Dendritic cell treated with granulocyte-macrophage colony-stimulating factor and Interleukin-4, amounts not matched to agents 40 ng/mL and 50 ng/mL, for 4 days (primary cell): ENCODE results near the gene IL27RA.
"Not testable (repeated sequence)": the region's sequence is repeated elsewhere in the genome, so short reads cannot be mapped to it uniquely, and the experiment has no call there.

ENCODE experiments used
- H3K27ac Mint-ChIP-seq: one replicate; pipeline ENCODE4 v1.8.0; 2022; ENCODE audit warnings: mild to moderate bottlenecking, mixed read lengths
- H3K27me3 Mint-ChIP-seq: one replicate; pipeline ENCODE4 v1.8.0; 2022; ENCODE audit warnings: mild to moderate bottlenecking, mixed read lengths
- H3K36me3 Mint-ChIP-seq: one replicate; pipeline ENCODE4 v1.8.0; 2022; ENCODE audit warnings: low read depth, mixed read lengths
- H3K4me1 Mint-ChIP-seq: one replicate; pipeline ENCODE4 v1.8.0; 2022; ENCODE audit warnings: low read depth, mixed read lengths
- H3K4me3 Mint-ChIP-seq: one replicate; pipeline ENCODE4 v1.8.0; 2022; ENCODE audit warnings: mild to moderate bottlenecking, moderate library complexity, mixed read lengths
- H3K9me3 Mint-ChIP-seq: one replicate; pipeline ENCODE4 v1.8.0; 2022; ENCODE audit warnings: mixed read lengths
- intact Hi-C: fragments of 100-400 bp; cut with micrococcal nuclease; formaldehyde crosslinking; loops from one replicate; pipeline ENCODE4 v1.15.0; 2022

The IL27RA gene

DNA sequence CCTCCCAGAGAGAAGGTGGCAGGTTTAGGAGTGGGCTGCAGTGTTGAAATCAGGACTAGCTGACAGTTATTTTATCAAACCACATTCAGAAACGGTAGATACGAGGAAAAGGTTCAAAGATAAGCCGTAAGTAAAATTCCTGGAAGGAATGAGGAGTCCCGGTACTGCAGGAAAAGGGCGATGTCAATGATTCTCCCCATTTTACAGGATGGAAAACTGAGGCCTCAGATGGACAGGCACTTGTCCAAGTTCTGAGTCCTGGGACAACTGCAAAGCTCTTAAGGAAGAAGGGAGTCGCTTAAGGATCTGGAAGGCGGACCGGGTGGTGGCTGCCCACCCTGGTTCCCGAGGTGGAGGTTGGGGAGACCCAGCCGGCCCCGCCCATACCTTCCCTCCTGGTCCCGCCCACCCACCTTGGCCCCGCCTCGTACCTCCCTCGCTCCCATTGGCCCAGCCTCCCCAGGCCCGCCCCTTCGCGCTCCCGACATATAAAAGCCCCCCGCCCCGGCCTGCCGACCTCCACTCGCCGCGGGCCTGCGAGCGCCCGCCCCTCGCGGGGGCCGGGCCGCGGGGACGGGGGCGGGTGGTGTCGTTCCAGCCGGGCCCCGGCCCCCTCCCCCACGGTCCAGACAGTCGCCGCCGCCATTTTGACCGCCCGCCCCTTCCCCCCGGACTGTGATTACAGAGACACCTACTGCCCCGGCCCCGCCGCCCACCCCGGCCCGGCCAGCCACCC, 26.0 kb upstream of the IL27RA start:
- intact Hi-C loops = loop anchor here (1.0 to 5.0 kb wide), 5 partner anchors 17 to 53 kb away; partner anchors contain the start of gene DCAF15
- Mint-ChIP-seq H3K4me1 (peaks cover 63% of the 10 kb centered on the region), H3K27ac (peak overlapping the region; percentile 100), H3K9me3 (no peaks in the 10 kb centered on the region), H3K27me3 (no peaks in the 10 kb centered on the region), H3K4me3 (peak overlapping the region; percentile 95), H3K36me3 (peaks cover 20% of the 10 kb centered on the region)

GRCh38 chr19:14006085-14006765, 25.3 kb upstream of the IL27RA start, which contains the start of gene RFX1:
Gene RFX1, minus strand, starts transcription at chr19:14006320. Its CDS starts 12,477 bp downstream, at chr19:13993843.
- Mint-ChIP-seq H3K9me3 (no peaks in the 10 kb centered on the region), H3K4me1 (peaks cover 62% of the 10 kb centered on the region), H3K36me3 (peaks cover 13% of the 10 kb centered on the region), H3K4me3 (peak within 1 kb of the TSS; percentile 95), H3K27me3 (no peaks in the 10 kb centered on the region), H3K27ac (peak within 1 kb of the TSS; percentile 100)
- intact Hi-C loops = loop anchor here (2.0 to 5.0 kb wide), 2 partner anchors 17 to 36 kb away; no protein-coding TSS in a partner anchor

GRCh38 chr19:14006766-14007562, 24.6 kb upstream of the IL27RA start:
- Mint-ChIP-seq H3K27ac (peak overlapping the region; percentile 100), H3K36me3 (peaks cover 12% of the 10 kb centered on the region), H3K9me3 (no peaks in the 10 kb centered on the region), H3K4me3 (peak overlapping the region; percentile 95), H3K4me1 (peaks cover 54% of the 10 kb centered on the region), H3K27me3 (no peaks in the 10 kb centered on the region)
- intact Hi-C loops = loop anchor here (2.0 to 5.0 kb wide), 2 partner anchors 16 to 35 kb away; no protein-coding TSS in a partner anchor

- H3K27ac Mint-ChIP-seq = no peak overlapping the region
- intact Hi-C loops = no loop called here
- no peaks in the 10 kb centered on the region for H3K27me3 Mint-ChIP-seq
- H3K4me3 Mint-ChIP-seq = no peak overlapping the region
- peaks cover 21% of the 10 kb centered on the region for H3K4me1 Mint-ChIP-seq
- H3K9me3 Mint-ChIP-seq = no peaks in the 10 kb centered on the region
- no peaks in the 10 kb centered on the region for H3K36me3 Mint-ChIP-seq
Observed at GRCh38 chr19:14012378-14012915, 19.1 kb upstream of the IL27RA start.

DNA sequence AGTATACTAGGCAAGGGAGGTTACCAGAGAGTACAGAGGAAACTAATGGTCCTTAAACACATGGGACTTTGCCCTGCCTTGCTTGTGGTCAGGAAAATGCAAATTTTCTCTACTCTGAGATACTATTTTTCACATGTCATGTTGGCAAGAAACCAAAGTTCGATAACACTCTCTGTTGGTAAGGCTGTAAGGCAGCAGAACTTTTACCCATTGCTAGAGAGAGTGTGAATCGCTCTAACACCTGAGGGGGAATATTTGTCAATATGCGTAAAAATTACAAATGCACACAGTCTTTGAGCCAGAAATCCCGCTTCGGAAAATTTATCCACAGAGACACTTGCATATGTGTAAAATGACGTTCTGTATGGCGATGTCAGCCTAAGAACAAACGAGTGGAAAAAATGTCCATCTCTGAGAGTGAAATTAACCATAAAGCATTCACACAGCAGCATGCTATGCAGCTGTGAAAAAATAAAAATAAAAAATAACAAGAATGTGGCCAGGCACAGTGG, 16.0 kb upstream of the IL27RA start:
- H3K4me1 Mint-ChIP-seq = peaks cover 23% of the 10 kb centered on the region
- H3K36me3 Mint-ChIP-seq = no peaks in the 10 kb centered on the region
- no peaks in the 10 kb centered on the region for H3K9me3 Mint-ChIP-seq
- no peak overlapping the region for H3K27ac Mint-ChIP-seq
- intact Hi-C loops = no loop called here
- H3K4me3 Mint-ChIP-seq = no peak overlapping the region
- H3K27me3 Mint-ChIP-seq = no peaks in the 10 kb centered on the region

GRCh38 chr19:14019100-14019499, 12.5 kb upstream of the IL27RA start:
- intact Hi-C loops = no loop called here
- H3K27me3 Mint-ChIP-seq = no peaks in the 10 kb centered on the region
- H3K9me3 Mint-ChIP-seq = no peaks in the 10 kb centered on the region
- peaks cover 39% of the 10 kb centered on the region for H3K4me1 Mint-ChIP-seq
- peak overlapping the region; percentile 22 for H3K27ac Mint-ChIP-seq
- peak overlapping the region; percentile 34 for H3K4me3 Mint-ChIP-seq
- H3K36me3 Mint-ChIP-seq = no peaks in the 10 kb centered on the region

DNA sequence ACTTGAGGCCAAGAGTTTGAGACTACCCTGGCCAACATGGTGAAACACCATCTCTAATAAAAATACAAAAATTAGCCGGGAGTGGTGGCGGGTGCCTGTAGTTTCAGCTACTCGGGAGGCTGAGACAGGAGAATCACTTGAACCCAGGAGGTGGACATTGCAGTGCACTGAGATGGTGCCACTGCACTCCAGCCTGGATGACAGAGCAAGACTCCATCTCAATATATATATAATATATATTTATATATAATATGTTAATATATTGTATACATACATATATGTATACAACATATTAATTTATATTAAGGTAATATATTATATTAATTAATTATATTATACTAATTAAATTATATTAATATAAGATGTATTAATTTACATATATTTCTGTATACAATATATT, 11.8 kb upstream of the IL27RA start:
- intact Hi-C loops, H3K9me3 Mint-ChIP-seq: not testable (repeated sequence)
- peaks cover 34% of the 10 kb centered on the region for H3K4me1 Mint-ChIP-seq

DNA sequence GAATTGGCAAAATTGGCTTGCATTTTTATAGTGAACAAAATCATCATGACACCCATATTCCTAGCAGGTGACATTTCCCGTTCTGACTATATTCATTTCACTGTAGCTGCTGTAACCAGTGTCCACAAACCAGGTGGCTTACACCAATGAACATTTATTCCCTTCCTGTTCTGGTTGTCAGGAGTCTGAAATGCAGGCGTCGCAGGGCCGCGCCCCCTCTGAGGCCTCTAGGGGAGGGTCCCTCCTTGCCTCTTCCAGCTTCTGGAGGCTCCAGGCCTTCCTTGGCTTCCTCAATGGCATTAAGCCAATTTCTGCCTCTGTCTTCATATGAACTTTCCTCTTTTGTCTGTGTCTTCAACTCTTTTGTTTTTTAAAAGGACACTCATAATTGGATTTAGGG, 10.1 kb upstream of the IL27RA start:
- Mint-ChIP-seq H3K27me3 (no peaks in the 10 kb centered on the region), H3K9me3 (no peaks in the 10 kb centered on the region), H3K4me1 (peaks cover 41% of the 10 kb centered on the region), H3K27ac (peak overlapping the region; percentile 93), H3K36me3 (no peaks in the 10 kb centered on the region), H3K4me3 (no peak overlapping the region)
- intact Hi-C loops = no loop called here

More for the DNA sequence above, 11.8 kb upstream of the IL27RA start:
- not testable (repeated sequence) for H3K27me3 Mint-ChIP-seq, H3K36me3 Mint-ChIP-seq, H3K4me3 Mint-ChIP-seq
- H3K27ac Mint-ChIP-seq = peak overlapping the region; percentile 22

GRCh38 chr19:14022469-14022868, 9.1 kb upstream of the IL27RA start:
- H3K4me1 Mint-ChIP-seq = peaks cover 41% of the 10 kb centered on the region
- peak overlapping the region; percentile 93 for H3K27ac Mint-ChIP-seq
- intact Hi-C loops = loop anchor here (2.0 kb wide), 1 partner anchor 16 kb away; the partner anchor contains the start of gene RFX1
- H3K27me3 Mint-ChIP-seq = no peaks in the 10 kb centered on the region
- no peaks in the 10 kb centered on the region for H3K9me3 Mint-ChIP-seq
- H3K4me3 Mint-ChIP-seq = no peak overlapping the region
- no peaks in the 10 kb centered on the region for H3K36me3 Mint-ChIP-seq

GRCh38 chr19:14023404-14024235, 7.9 kb upstream of the IL27RA start:
- Mint-ChIP-seq H3K9me3 (no peaks in the 10 kb centered on the region), H3K27me3 (no peaks in the 10 kb centered on the region), H3K4me1 (peaks cover 36% of the 10 kb centered on the region), H3K4me3 (no peak overlapping the region), H3K27ac (peak overlapping the region; percentile 93), H3K36me3 (no peaks in the 10 kb centered on the region)
- intact Hi-C loops = loop anchor here (2.0 kb wide), 1 partner anchor 17 kb away; the partner anchor contains the start of gene RFX1

DNA sequence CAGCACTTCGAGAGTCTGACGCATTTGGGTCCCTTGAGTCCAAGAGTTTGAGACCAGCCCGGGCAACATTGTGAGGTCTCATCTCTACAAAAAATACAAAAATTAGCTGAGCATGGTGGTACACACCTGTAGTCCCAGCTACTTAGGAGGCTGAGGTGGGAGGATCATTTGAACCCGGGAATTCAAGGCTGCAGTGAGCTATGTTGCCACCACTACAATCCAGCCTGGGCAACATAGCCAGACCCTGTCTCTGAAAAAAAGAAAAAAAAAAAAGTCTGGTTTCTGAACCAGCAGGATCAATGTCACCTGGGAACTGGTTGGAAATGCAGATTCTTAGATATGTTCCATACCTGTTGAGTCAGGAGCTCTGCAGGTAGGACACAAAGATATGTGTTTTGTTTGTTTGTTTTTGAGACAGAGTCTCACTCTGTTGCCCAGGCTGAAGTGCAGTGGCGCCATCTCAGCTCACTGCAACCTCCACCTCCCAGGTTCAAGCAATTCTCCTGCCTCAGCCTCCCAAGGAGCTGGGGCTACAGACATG, 4.8 kb upstream of the IL27RA start:
- H3K4me1 Mint-ChIP-seq = peaks cover 47% of the 10 kb centered on the region
- intact Hi-C loops, H3K36me3 Mint-ChIP-seq, H3K27me3 Mint-ChIP-seq, H3K9me3 Mint-ChIP-seq, H3K4me3 Mint-ChIP-seq: not testable (repeated sequence)
- peak overlapping the region; percentile 93 for H3K27ac Mint-ChIP-seq

- Mint-ChIP-seq H3K27ac (peak within 1 kb of the TSS; percentile 91), H3K4me3 (no peak within 1 kb of the TSS), H3K9me3 (no peaks in the 10 kb centered on the region), H3K27me3 (no peaks in the 10 kb centered on the region), H3K4me1 (peaks cover 50% of the 10 kb centered on the region), H3K36me3 (peaks cover 20% of the 10 kb centered on the region)
- intact Hi-C loops = no loop called here
Observed at GRCh38 chr19:14027856-14028450, 3.6 kb upstream of the IL27RA start, which contains the start of gene RLN3. Gene RLN3, plus strand, starts transcription at chr19:14028148. Its CDS starts 57 bp downstream, at chr19:14028205.
